Measurements from ENCODE around the gene LAMA4.

- TF ChIP-seq CTCF (IDR thresholded peaks at IDR 0.05) = no peak
- no peak for TF ChIP-seq EP300 (IDR thresholded peaks at IDR 0.05)
- TF ChIP-seq POLR2A (IDR thresholded peaks at IDR 0.05; ENCODE audit: low read depth) = no peak
- no peak for TF ChIP-seq POLR2AphosphoS5 (IDR thresholded peaks at IDR 0.05)
Observed at GRCh38 chr6:112209131-112209530, 45.2 kb downstream of the LAMA4 start.
